ENCODE data around the gene ADAT2. TPM values are rescaled to one million over a fixed set of nuclear protein-coding genes. Genes with fewer than 3 reads are reported as not detected.

The ADAT2 gene
- total RNA-seq, 4 donors from 2014 or later = 3.6 to 9.4 (median 5.4) TPM

DNA sequence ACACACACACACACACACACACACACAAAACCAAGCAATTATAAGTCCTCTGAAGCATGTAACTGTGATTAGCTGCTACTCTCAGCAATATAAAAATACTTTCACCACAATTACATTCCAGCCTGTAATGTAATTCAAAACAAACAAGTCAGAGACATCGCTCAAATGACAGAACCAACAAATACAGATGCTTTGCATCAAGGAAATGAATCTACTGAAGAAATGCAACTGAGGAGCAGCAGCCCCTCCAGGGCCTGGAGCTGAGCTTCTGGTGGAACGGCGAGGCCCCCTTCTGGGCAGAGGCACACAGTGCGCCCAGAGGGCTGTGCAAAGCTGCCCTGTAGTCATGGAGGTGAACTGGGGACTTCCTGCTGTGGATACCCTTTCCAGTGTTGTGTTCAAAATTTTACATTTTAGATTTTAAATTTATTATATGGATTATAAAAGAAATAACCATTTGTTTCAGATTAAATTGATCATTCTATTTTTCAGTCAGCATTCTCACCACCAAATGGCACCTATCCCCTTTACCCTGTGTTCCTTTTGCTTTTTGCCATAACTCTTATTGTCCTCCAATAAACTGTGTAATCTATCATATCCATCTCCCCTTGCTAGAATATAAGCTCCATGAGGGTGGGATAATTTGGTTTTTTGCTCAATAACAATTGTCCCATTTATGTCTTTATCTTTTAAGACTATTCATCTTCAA, 23.2 kb downstream of the ADAT2 start:
- Histone ChIP-seq H3K27ac (no peak overlapping the region), H3K4me1 (no peaks in the 10 kb centered on the region), H3K27me3 (no peaks in the 10 kb centered on the region), H3K9me3 (no peaks in the 10 kb centered on the region), H3K36me3 (no peaks in the 10 kb centered on the region), H3K4me3 (replicated peaks in 1 of 3) (no peak overlapping the region)
- no peak for TF ChIP-seq POLR2A (IDR thresholded peaks at IDR 0.05)
- TF ChIP-seq, protein P1, sequence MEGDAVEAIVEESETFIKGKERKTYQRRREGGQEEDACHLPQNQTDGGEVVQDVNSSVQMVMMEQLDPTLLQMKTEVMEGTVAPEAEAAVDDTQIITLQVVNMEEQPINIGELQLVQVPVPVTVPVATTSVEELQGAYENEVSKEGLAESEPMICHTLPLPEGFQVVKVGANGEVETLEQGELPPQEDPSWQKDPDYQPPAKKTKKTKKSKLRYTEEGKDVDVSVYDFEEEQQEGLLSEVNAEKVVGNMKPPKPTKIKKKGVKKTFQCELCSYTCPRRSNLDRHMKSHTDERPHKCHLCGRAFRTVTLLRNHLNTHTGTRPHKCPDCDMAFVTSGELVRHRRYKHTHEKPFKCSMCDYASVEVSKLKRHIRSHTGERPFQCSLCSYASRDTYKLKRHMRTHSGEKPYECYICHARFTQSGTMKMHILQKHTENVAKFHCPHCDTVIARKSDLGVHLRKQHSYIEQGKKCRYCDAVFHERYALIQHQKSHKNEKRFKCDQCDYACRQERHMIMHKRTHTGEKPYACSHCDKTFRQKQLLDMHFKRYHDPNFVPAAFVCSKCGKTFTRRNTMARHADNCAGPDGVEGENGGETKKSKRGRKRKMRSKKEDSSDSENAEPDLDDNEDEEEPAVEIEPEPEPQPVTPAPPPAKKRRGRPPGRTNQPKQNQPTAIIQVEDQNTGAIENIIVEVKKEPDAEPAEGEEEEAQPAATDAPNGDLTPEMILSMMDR (IDR thresholded peaks at IDR 0.05) = peak; percentile 69 to 94 (median 76)
- DNase-seq = peak; percentile 67 to 71
- intact Hi-C loops (cut with DNase I) = no loop called here
- 21 to 27% methylated on average over 4 of the region's 4 CpGs for WGBS, 2 donors

DNA sequence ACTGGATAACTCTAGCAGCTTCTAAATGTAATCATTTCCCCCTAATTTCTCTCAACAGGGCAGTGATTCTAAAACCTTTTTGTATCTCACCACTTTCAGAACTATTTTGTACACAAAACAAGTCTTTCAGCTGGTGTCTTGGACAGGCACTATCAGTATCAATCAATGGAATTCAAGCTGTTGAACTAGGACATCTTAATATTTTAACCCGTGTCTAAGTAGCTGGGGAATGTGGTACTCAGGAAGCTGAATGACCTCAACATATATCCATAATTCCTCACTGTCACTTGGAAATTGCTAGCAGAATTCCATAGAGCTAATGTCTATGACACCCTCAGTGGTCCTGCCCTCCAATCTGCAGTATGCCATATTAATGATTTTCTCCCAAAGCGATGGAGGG, 24.5 kb downstream of the ADAT2 start:
- Histone ChIP-seq H3K9me3 (no peaks in the 10 kb centered on the region), H3K36me3 (no peaks in the 10 kb centered on the region), H3K27me3 (no peaks in the 10 kb centered on the region), H3K4me3 (replicated peaks in 1 of 3) (no peak overlapping the region), H3K4me1 (no peaks in the 10 kb centered on the region), H3K27ac (no peak overlapping the region)
- WGBS, 2 donors = 83 to 89% methylated on average over 2 of the region's 2 CpGs
- intact Hi-C loops (cut with DNase I) = no loop called here
- no peak for DNase-seq
- no peak for TF ChIP-seq POLR2A (IDR thresholded peaks at IDR 0.05)
- TF ChIP-seq, protein P1 (IDR thresholded peaks at IDR 0.05) = no peak

DNA sequence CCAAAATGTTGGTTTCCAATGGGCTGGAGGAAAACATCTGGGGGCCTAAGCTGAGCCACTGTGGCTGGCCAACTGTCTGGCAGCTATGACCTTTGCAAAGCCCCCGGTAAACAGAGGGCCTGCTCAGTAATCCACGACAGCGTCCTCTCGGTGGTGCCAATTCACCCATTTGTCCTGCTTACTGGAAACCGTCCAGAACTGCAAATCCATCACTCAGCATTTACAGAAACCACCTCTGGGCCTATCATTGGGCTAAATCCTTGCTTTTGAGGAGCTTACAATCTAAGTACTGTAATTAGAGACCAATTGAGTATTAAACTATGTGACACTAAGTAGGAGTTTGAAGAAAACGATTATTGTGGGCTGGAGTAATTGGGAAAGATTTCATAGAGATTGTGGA, 31.0 kb downstream of the ADAT2 start:
- TF ChIP-seq, protein P1 (IDR thresholded peaks at IDR 0.05) = no peak
- TF ChIP-seq POLR2A (IDR thresholded peaks at IDR 0.05) = no peak
- 68 to 72% methylated on average over 6 of the region's 6 CpGs for WGBS, 2 donors
- no peak for DNase-seq

DNA sequence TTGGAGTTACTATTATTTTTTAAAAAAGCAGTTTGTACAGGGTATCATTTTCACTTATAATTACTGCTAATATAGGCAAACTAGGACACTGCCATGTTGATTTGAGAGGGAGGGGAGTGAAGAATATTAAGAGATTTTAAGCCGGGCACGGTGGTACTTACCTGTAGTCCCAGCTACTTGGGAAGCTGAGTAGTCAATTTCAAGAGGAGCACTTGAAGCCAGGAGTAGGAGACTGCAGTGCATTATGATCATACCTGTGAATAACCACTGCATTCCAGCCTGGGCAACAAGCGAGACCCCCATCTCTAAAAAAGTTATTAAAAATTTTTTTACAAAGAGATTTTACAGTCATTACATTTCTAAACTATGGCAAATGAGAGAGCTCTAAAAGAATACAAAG, 35.7 kb downstream of the ADAT2 start:
- no peaks in the 10 kb centered on the region for H3K9me3 ChIP-seq
- no peaks in the 10 kb centered on the region for H3K27me3 ChIP-seq
- intact Hi-C loops (cut with DNase I) = no loop called here
- no peaks in the 10 kb centered on the region for H3K4me1 ChIP-seq
- H3K4me3 ChIP-seq (replicated peaks in 1 of 3) = no peak overlapping the region
- WGBS, 2 donors = 38 to 41% methylated on average over 3 of the region's 3 CpGs
- no peaks in the 10 kb centered on the region for H3K36me3 ChIP-seq
- DNase-seq = no peak
- H3K27ac ChIP-seq = no peak overlapping the region
- TF ChIP-seq POLR2A (IDR thresholded peaks at IDR 0.05) = no peak
- TF ChIP-seq, protein P1 (IDR thresholded peaks at IDR 0.05) = no peak

More for the DNA sequence above, 31.0 kb downstream of the ADAT2 start:
- H3K9me3 ChIP-seq = no peaks in the 10 kb centered on the region
- H3K4me1 ChIP-seq = no peaks in the 10 kb centered on the region
- no peaks in the 10 kb centered on the region for H3K36me3 ChIP-seq
- intact Hi-C loops (cut with DNase I) = no loop called here
- H3K27ac ChIP-seq = no peak overlapping the region
- no peaks in the 10 kb centered on the region for H3K27me3 ChIP-seq
- H3K4me3 ChIP-seq (replicated peaks in 1 of 3) = no peak overlapping the region

DNA sequence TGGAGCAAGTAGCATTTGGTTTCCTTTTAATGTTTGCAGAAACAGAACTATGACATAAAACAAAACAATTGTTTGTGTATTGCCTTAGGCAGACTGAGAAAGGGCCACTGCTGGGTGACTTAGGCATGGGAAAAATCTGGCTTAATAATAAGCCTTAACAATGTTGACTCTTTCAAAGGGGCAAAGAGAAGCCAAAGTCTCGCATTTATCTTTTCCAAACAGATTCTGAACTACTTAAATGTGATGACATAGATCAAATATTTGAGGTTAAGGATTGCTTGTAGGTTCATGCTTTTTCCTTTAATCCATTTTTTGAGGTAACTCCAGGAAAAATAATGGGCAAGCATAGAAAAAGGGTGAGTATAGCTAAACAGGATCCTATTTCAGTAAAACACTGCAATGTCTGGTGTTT, 39.6 kb downstream of the ADAT2 start:
- no peak for DNase-seq
- Histone ChIP-seq H3K4me3 (replicated peaks in 1 of 3) (no peak overlapping the region), H3K9me3 (no peaks in the 10 kb centered on the region), H3K27ac (no peak overlapping the region), H3K27me3 (no peaks in the 10 kb centered on the region), H3K4me1 (no peaks in the 10 kb centered on the region), H3K36me3 (no peaks in the 10 kb centered on the region)
- WGBS, 2 donors = 78 to 87% methylated on average over 1 of the region's 1 CpG
- no peak for TF ChIP-seq POLR2A (IDR thresholded peaks at IDR 0.05)
- TF ChIP-seq, protein P1 (IDR thresholded peaks at IDR 0.05) = no peak
- intact Hi-C loops (cut with DNase I) = no loop called here

All from thyroid gland (tissue), 4 donors.